Measurements from ENCODE around the gene ITM2B.

ITM2B gene

DNA sequence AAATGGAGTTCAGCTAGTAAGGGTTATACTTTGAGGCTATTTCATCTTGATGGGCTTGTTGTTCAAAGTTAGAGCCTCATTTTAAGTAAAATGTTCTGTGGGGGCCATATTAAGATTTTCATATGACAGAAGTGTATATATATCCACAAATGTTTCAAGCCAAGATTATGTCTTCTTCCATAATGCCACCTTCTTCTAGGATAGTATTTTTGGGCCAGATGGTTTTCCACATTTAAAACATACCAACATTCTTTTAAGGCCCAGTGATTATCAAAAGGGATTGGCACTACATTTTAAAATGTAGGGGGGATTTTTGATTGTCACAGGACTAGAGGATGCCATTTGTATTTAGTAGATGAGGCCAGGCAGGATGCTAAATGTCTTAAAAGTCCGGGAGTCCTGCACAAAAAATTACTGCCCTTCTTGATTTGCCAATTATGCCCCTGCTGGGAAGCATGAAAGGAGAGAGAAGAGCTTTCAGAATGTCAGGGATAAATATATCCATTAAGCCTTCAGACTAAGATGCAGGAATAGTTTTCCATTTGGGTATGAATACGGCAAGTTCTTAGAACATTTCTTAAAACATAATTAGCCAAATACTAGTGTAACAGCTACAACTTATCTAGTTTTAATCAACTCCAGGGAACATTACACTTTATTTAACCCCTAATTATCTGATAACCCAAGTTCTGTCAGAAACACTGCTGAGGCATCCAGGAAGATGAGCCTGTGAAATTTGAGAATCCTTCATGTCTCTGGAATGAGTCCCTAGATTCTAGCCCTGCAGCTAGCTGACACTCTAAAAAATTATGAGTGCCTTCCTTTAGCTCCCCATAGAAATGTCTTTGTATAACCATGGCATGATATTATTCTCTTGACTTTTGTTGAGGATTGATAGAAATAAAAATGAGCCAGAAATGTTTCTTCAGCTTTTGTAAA is 34.0 kb downstream of the ITM2B start:
- DNase-seq (ENCODE audit: low read depth), result peak; percentile 11
- TF ChIP-seq, protein P1, sequence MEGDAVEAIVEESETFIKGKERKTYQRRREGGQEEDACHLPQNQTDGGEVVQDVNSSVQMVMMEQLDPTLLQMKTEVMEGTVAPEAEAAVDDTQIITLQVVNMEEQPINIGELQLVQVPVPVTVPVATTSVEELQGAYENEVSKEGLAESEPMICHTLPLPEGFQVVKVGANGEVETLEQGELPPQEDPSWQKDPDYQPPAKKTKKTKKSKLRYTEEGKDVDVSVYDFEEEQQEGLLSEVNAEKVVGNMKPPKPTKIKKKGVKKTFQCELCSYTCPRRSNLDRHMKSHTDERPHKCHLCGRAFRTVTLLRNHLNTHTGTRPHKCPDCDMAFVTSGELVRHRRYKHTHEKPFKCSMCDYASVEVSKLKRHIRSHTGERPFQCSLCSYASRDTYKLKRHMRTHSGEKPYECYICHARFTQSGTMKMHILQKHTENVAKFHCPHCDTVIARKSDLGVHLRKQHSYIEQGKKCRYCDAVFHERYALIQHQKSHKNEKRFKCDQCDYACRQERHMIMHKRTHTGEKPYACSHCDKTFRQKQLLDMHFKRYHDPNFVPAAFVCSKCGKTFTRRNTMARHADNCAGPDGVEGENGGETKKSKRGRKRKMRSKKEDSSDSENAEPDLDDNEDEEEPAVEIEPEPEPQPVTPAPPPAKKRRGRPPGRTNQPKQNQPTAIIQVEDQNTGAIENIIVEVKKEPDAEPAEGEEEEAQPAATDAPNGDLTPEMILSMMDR (IDR thresholded peaks at IDR 0.05; ENCODE audit: insufficient read depth, low read depth, low read length, missing control alignments), result no peak
- H3K4me3 ChIP-seq (ENCODE audit: low read length), result no peak overlapping the region

DNA sequence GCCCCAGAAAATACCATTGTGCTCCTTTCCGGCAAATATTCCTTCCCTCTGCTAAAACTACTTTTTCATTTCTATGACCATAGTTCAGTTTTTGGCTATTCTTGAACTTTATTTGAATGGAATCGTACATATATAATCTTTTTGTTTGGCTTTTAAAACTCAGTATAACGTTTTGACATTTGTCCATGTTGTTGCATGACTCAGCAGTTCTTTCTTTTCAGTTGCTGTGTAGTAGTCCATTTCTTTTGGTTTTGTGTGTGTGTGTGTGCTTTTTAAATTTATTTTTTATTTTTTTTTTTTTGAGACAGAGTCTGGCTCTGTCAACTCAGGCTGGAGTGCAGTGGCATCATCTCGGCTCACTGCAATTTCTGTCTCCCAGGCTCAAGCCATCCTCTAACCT is 35.0 kb downstream of the ITM2B start:
- H3K4me3 ChIP-seq (ENCODE audit: low read length), result no peak overlapping the region
- DNase-seq (ENCODE audit: low read depth), result no peak
- TF ChIP-seq, protein P1 (IDR thresholded peaks at IDR 0.05; ENCODE audit: insufficient read depth, low read depth, low read length, missing control alignments), result no peak

DNA sequence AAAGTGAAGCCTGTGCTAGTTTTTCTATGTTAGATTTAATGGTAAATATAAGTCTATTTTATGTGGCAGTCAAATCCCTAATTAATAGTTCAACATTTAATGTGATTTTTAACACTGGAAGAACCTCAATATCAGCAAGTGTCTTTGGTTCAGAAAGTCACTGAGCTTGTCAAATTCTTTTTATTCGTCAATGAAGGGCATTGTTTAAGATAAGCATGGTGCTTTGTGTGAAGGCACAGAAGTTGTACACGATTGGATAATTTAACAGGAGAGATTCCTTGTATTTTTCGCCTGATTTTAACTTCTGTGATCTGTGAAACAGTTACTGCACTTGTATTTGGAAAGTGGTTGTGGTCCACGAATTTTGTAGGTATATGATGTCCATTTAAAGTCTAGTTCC is 40.3 kb downstream of the ITM2B start:
- no peak for DNase-seq (ENCODE audit: low read depth)
- no peak overlapping the region for H3K4me3 ChIP-seq (ENCODE audit: low read length)
- TF ChIP-seq, protein P1 (IDR thresholded peaks at IDR 0.05; ENCODE audit: insufficient read depth, low read depth, low read length, missing control alignments), result no peak

DNA sequence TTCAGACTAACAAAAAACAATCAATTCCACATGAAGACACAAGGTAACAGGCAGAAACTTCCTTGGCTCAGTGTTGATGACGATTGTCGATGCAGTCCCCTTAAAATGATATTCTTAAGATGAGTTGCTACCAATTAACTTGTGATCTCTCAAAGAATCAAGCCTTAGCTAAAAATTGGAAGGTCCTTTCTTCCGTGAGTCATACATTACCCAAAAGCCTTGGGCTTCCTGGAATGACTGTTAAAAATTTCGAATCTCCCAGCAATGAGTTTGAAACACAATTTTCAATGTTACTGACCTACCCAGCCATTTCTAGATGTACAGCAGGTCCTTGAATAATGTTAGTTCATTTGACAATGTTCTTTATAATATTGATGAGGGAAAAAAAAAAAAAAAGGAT is 42.5 kb downstream of the ITM2B start:
- TF ChIP-seq, protein P1 (IDR thresholded peaks at IDR 0.05; ENCODE audit: insufficient read depth, low read depth, low read length, missing control alignments), result no peak
- H3K4me3 ChIP-seq (ENCODE audit: low read length), result no peak overlapping the region
- no peak for DNase-seq (ENCODE audit: low read depth)

DNA sequence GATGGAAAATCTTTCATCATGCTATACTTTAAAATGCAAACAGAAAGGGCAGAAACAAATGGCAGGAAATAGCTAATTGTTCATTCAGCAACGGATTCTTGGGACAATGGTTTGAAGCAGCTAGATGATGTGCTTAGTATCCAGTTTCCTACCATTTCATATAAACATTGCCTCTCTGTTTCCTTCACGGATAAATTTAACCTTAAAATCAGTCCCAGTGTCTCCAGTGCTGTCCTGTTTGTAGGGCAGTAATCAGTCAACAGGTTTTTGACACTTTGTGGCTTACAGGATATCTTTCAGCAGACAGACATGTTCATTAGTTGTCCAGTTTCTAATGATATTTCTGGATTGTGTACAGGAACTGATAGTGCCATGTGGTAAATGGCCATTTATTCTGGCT is 45.8 kb downstream of the ITM2B start:
- no peak for DNase-seq (ENCODE audit: low read depth)
- no peak overlapping the region for H3K4me3 ChIP-seq (ENCODE audit: low read length)
- TF ChIP-seq, protein P1 (IDR thresholded peaks at IDR 0.05; ENCODE audit: insufficient read depth, low read depth, low read length, missing control alignments), result no peak

DNA sequence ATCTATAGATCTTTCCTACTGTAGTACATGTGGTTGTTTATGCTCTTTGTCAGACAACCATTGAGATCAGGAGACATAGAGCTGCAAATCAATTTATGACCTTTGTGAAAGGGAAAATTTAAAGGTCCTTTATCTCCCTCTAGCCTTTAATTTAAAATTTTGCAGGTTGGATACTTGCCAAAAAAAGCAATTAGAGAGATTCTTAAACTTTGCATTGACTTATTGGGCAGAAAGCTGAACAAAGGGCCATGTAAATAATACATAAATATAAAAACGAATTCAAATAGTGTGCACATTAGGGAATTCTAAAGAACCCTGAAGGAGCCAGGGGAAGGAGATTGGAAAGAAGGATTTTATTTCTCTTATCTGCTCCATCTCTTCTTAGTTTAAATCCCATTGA is 48.5 kb downstream of the ITM2B start:
- H3K4me3 ChIP-seq (ENCODE audit: low read length), result no peak overlapping the region
- TF ChIP-seq, protein P1 (IDR thresholded peaks at IDR 0.05; ENCODE audit: insufficient read depth, low read depth, low read length, missing control alignments), result no peak
- DNase-seq (ENCODE audit: low read depth), result no peak

DNA sequence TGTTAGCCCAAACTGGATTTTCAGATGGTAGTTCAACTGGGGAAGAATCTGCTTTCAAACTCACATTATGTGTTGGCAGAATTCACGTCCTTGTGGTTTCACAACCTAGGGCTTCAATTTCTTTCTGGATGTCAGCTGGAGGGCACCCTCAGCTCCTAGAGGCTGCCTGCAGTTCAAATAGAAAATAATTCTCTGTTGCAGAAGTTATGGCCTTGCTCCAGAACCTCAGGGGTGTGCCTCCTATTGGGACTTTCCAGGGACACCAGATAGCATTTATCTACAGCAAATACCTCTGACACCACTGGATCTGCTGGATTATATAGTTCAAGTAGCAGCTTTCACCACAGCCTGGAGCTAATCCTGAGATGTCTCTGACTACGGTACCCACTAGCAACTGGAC is 58.7 kb downstream of the ITM2B start:
- no peak for DNase-seq (ENCODE audit: low read depth)
- no peak overlapping the region for H3K4me3 ChIP-seq (ENCODE audit: low read length)
- TF ChIP-seq, protein P1 (IDR thresholded peaks at IDR 0.05; ENCODE audit: insufficient read depth, low read depth, low read length, missing control alignments), result no peak

Measured in epithelial cell of esophagus (primary cell).